Omental fat pad (tissue), 4 donors: ENCODE data around the gene TBC1D2B. TPM values are rescaled to one million over a fixed set of nuclear protein-coding genes. Genes with fewer than 3 reads are reported as not detected.
A peak's percentile ranks its signal among the peaks of the same experiment; 100 is the strongest.
"Not testable (repeated sequence)": the region's sequence is repeated elsewhere in the genome, so short reads cannot be mapped to it uniquely, and the experiment has no call there.

ENCODE experiments used
- ATAC-seq: fragments of 150-250 bp; one replicate; pipeline ENCODE4 v1.9.1; 2016; ENCODE audit warnings: mild to moderate bottlenecking, moderate library complexity; ENCODE audit not compliant: low FRiP score
- DNase-seq: peaks from one replicate; pipeline ENCODE4 v3.0.0-alpha.2; 2019; ENCODE audit warnings: low spot score
- total RNA-seq, 4 donors: library from RNA; depleted of rRNA; stranded (reverse); fragments of >200 nt; gene quantifications; one replicate each; pipeline ENCODE4 v1.1.0, GENCODE V29; 2016
- TF ChIP-seq, protein P1 (sequence below), 3 donors: fragments of 450-650 bp; IDR thresholded peaks; one replicate each; pipeline ENCODE4 v1.5.1; 2016 to 2017; ENCODE audit warnings: antibody characterized with exemption in 3 of 3, mild to moderate bottlenecking in 3 of 3, moderate library complexity in 2 of 3

TBC1D2B gene
- total RNA-seq, 4 donors from 2014 or later = 50.3 to 134 (median 95.5) TPM

DNA sequence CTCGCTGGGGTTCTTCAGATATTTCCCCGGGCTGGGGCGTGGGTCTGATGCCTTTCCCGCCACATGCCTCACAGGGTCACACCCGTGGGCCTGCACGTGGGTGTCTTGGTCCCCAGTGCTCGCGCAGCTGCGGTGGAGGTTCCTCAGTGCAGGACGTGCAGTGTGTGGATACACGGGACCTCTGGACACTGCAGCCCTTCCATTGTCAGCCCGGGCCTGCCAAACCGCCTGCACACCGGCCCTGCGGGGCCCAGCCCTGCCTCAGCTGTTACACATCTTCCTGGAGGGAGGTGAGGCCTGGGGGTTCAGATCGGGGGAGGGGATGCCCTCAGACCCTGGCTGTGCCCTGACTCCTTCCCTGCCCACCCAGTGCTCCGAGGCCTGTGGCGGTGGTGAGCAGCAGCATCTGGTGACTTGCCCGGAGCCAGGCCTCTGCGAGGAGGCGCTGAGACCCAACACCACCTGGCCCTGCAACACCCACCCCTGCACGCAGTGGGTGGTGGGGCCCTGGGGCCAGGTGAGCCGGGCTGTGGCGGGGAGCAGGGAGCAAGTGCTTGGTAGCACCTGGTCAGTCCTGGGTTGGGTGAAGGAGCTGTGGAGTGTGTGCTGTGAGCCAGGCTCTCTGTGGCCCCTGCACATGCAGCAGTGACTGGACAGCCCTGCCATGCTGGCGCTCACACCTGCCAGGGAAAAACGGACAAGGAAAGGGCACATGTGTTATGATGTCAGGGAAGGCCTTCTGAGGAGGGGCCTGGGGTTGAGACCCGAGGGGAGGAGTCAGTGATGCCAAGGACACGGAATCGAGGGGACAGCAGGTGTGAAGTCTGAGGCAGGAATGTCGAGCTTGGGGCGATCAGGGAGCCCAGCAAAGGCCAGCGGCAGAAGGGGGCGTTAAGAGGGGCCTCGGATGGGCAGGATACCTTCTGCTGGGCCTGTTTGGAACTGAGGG, 88.9 kb downstream of the TBC1D2B start:
- TF ChIP-seq, protein P1, sequence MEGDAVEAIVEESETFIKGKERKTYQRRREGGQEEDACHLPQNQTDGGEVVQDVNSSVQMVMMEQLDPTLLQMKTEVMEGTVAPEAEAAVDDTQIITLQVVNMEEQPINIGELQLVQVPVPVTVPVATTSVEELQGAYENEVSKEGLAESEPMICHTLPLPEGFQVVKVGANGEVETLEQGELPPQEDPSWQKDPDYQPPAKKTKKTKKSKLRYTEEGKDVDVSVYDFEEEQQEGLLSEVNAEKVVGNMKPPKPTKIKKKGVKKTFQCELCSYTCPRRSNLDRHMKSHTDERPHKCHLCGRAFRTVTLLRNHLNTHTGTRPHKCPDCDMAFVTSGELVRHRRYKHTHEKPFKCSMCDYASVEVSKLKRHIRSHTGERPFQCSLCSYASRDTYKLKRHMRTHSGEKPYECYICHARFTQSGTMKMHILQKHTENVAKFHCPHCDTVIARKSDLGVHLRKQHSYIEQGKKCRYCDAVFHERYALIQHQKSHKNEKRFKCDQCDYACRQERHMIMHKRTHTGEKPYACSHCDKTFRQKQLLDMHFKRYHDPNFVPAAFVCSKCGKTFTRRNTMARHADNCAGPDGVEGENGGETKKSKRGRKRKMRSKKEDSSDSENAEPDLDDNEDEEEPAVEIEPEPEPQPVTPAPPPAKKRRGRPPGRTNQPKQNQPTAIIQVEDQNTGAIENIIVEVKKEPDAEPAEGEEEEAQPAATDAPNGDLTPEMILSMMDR (IDR thresholded peaks at IDR 0.05) = no peak
- peak; percentile 14 for DNase-seq
- ATAC-seq = no peak

DNA sequence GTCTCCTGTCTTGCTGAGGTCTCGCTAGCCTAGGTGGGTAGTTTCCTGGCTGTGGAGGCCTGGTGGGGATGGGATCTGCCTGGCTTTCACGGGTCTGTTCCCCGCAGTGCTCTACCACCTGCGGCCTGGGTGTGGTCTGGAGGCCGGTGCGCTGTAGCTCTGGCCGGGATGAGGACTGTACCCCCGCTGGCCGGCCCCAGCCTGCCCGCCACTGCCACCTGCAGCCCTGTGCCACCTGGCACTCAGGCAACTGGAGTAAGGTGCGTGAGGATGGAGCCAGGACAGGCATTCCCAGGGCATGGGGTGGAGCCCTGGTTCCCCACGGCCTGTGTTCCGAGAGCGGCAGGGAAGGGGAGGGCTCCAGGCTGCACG, 89.8 kb downstream of the TBC1D2B start:
- not testable (repeated sequence) for ATAC-seq, DNase-seq

DNA sequence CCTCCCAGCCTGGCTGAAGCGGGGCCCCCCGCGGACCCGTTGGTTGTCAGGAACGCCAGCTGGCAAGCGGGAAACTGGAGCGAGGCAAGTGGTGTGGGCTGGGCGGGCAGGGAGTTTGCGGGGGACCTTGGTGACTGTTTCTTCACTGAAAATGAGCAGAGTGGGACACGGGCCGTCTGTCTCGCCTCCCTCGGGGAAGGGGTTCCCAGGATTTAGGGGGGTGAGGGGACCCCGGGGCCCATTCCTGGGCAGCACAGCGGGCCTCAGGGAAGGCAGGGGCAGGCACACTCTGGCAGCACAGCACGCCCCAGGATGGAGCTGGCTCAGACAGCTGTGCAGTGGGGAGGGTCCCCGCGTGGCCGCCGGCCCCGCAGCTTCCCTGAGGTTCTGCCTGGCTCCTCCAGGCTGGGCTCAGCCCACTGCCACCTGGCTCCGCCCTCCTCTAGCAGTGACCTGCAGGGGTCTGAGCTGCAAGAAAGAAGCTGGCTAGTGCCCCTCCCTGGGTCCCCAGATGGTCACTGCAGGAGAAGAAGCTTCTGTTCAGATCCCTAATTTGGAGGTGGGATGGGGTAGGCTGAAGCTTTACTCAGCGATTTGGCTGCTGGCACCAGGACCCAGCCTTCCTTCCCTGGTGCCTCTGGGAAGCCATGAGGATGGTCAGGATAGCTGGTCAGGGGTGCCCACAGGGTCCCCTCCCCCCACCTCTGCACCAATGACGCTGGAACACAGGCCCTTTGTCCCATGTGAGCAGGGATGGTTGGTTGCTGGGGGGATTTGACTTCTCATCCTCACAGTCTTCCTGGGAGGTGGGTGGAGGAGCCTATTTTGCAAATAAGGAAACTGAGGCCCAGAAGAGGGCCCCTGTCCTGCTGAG, 90.4 kb downstream of the TBC1D2B start:
- TF ChIP-seq, protein P1 (IDR thresholded peaks at IDR 0.05) = no peak
- DNase-seq = no peak
- ATAC-seq = no peak

DNA sequence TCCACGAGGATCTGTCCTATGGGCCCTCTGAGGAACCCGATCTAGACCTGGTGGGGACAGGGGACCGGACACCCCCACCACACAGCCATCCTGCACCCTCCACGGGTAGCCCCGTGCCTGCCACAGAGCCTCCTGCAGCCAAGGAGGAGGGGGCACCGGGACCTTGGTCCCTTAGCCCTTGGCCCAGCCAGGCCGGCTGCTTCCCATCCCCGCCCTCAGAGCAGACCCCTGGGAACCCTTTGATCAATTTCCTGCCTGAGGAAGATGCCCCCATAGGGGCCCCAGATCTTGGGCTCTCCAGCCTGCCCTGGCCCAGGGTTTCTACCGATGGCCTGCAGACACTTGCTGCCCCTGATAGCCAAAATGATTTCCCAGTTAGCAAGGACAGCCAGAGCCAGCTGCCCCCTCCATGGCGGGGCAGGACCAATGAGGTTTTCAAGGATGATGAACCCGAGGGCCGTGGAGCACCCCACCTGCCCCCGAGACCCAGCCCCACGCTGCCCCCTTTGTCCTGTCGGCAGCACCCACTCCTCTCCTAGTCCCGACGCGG, 91.5 kb downstream of the TBC1D2B start:
- ATAC-seq (no peak), DNase-seq (peak; percentile 11)
- TF ChIP-seq, protein P1 (IDR thresholded peaks at IDR 0.05) = no peak

DNA sequence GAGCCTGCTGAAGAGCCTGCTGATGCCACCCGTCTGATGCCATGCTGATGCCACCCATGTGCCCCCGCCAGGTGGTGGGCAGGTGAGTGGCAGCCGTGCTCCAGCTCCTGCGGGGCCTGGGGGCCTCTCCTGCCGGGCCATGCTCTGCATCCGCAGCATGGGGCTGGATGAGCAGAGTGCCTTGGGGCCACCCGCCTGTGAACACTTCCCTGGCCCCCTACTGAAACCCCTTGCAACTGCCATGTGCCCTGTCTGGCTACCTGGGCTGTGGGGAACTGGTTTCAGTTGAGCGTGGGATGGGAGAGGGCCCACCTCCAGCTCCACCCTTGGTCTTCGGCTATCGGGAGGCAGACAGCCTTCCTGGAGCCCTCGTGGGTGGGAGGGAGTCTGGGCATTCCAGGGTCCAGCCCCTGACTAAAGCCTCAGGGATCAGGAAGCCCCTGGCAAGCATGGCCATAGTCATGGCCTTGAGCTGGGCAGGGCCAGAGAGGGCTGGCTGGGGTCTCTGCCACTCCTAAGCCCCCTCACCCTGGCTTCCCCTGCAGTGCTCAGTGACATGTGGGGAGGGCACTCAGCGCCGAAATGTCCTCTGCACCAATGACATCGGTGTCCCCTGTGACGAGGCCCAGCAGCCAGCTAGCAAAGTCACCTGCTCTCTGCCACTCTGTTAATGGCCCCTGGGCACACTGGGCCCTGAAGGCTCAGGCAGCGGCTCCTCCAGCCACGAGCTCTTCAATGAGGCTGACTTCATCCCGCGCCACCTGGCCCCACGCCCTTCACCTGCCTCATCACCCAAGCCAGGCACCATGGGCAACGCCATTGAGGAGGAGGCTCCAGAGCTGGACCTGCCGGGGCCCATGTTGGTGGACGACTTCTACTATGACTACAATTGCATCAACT, 92.2 kb downstream of the TBC1D2B start:
- DNase-seq = peak; percentile 10
- ATAC-seq = no peak
- TF ChIP-seq, protein P1 (IDR thresholded peaks at IDR 0.05) = no peak

DNA sequence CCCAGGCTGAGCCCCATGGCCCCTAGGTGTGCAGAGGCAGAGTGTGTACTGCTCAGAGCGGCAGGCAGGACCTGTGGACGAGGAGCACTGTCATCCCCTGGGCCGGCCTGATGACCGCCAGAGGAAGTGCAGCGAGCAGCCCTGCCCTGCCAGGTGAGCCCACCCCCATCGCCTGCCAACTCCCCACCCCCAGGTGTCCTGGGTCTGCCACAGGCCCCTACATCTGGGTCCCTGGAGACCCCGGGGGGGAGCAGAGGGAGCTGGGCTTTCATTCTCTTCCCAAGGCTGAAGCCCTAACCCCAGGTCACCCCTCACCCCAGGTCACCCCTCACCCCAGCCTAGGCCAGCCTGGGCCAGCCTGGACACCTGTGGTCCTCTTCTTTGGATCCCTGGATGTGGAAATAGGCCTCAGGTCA, 93.1 kb downstream of the TBC1D2B start:
- DNase-seq (no peak), ATAC-seq (no peak)
- TF ChIP-seq, protein P1 (IDR thresholded peaks at IDR 0.05) = no peak
